ENCODE measurements around the gene BLOC1S2.

BLOC1S2 gene

GRCh38 chr10:100223879-100224278, 62.6 kb downstream of the BLOC1S2 start:
- no peak overlapping the region for H3K27ac ChIP-seq
- no peak for TF ChIP-seq CTCF (conservative IDR thresholded peaks at IDR 0.05)
- TF ChIP-seq ZFX (IDR thresholded peaks at IDR 0.05) = no peak
